ENCODE measurements around the gene RPRD1B. TPM values are rescaled to one million over a fixed set of nuclear protein-coding genes. Genes with fewer than 3 reads are reported as not detected.

RPRD1B gene
- total and polyA plus RNA-seq, 7 donors: 10.2 to 31.9 (median 27.2) TPM

GRCh38 chr20:38052870-38053269, 19.3 kb downstream of the RPRD1B start:
- TF ChIP-seq CTCF (IDR thresholded peaks at IDR 0.05): no peak
- Histone ChIP-seq H3K9me3 (no peaks in the 10 kb centered on the region), H3K27me3 (no peaks in the 10 kb centered on the region), H3K4me3 (no peak overlapping the region), H3K4me1 (peaks cover 0 to 13% (median 10%) of the 10 kb centered on the region in 4 donors), H3K27ac (no peak overlapping the region), H3K36me3 (peaks cover 0 to 67% (median 7%) of the 10 kb centered on the region in 4 donors)
- DNase-seq: no peak
- intact Hi-C loops (cut with DNase I): no loop called here
- 69 to 77% methylated on average over 2 of the region's 2 CpGs for WGBS, 2 donors

- H3K36me3 ChIP-seq: peaks cover 7 to 69% (median 16%) of the 10 kb centered on the region in 4 donors
- intact Hi-C loops (cut with DNase I): no loop called here
- 90 to 93% methylated on average over 2 of the region's 2 CpGs for WGBS, 2 donors
These were observed 21.1 kb downstream of the RPRD1B start for GRCh38 chr20:38054647-38055046.

GRCh38 chr20:38055294-38055693, 21.7 kb downstream of the RPRD1B start:
- peaks cover 0 to 3% (median 1%) of the 10 kb centered on the region in 4 donors for H3K4me1 ChIP-seq

More at GRCh38 chr20:38054647-38055046, 21.1 kb downstream of the RPRD1B start:
- no peaks in the 10 kb centered on the region for H3K9me3 ChIP-seq
- no peak overlapping the region for H3K4me3 ChIP-seq
- no peaks in the 10 kb centered on the region for H3K27me3 ChIP-seq
- DNase-seq: no peak
- H3K27ac ChIP-seq: no peak overlapping the region
- TF ChIP-seq POLR2A (IDR thresholded peaks at IDR 0.05) (no peak), POLR2AphosphoS5 (IDR thresholded peaks at IDR 0.05) (no peak), CTCF (IDR thresholded peaks at IDR 0.05) (no peak), EP300 (IDR thresholded peaks at IDR 0.05) (no peak)
- H3K4me1 ChIP-seq: peaks cover 0 to 10% (median 8%) of the 10 kb centered on the region in 4 donors

GRCh38 chr20:38055848-38056247, 22.3 kb downstream of the RPRD1B start:
- TF ChIP-seq POLR2AphosphoS5 (IDR thresholded peaks at IDR 0.05) (no peak), EP300 (IDR thresholded peaks at IDR 0.05) (no peak), POLR2A (IDR thresholded peaks at IDR 0.05) (no peak), CTCF (IDR thresholded peaks at IDR 0.05) (no peak)
- no peak overlapping the region for H3K4me3 ChIP-seq
- no peak overlapping the region for H3K27ac ChIP-seq
- intact Hi-C loops (cut with DNase I): loop anchor here (2.0 kb wide), 1 partner anchor 267 kb away; no protein-coding TSS in a partner anchor
- H3K4me1 ChIP-seq: no peaks in the 10 kb centered on the region
- H3K9me3 ChIP-seq: no peaks in the 10 kb centered on the region
- 58 to 82% methylated on average over 6 of the region's 6 CpGs for WGBS, 2 donors
- no peak for DNase-seq
- H3K27me3 ChIP-seq: no peaks in the 10 kb centered on the region
- H3K36me3 ChIP-seq: peaks cover 13 to 69% (median 25%) of the 10 kb centered on the region in 4 donors

More at GRCh38 chr20:38055294-38055693, 21.7 kb downstream of the RPRD1B start:
- no peak overlapping the region for H3K4me3 ChIP-seq
- intact Hi-C loops (cut with DNase I): no loop called here
- DNase-seq: no peak
- H3K36me3 ChIP-seq: peaks cover 13 to 69% (median 22%) of the 10 kb centered on the region in 4 donors
- H3K27me3 ChIP-seq: no peaks in the 10 kb centered on the region
- WGBS, 2 donors: 60 to 80% methylated on average over 4 of the region's 4 CpGs
- TF ChIP-seq POLR2AphosphoS5 (IDR thresholded peaks at IDR 0.05) (no peak), CTCF (IDR thresholded peaks at IDR 0.05) (no peak), POLR2A (IDR thresholded peaks at IDR 0.05) (no peak), EP300 (IDR thresholded peaks at IDR 0.05) (no peak)
- H3K9me3 ChIP-seq: no peaks in the 10 kb centered on the region
- H3K27ac ChIP-seq: no peak overlapping the region

Measured in sigmoid colon (tissue), 7 donors.